Lower lobe of right lung (tissue), 2 donors: Measurements from ENCODE around the gene FOXK2. TPM values are rescaled to one million over a fixed set of nuclear protein-coding genes. Genes with fewer than 3 reads are reported as not detected.

Experiments used
- ATAC-seq, 2 donors: fragments of 200-7000 bp; cut with Tn5 transposase; one replicate each; pipeline ENCODE4 v1.9.1; 2020 to 2022; ENCODE audit warnings: mild to moderate bottlenecking in 2 of 2, moderate library complexity in 2 of 2
- DNase-seq: peaks from one replicate; pipeline ENCODE4 v3.0.0-alpha.2; 2020
- H3K27ac ChIP-seq: fragments of 200-600 bp; one replicate; pipeline ENCODE4 v1.8.0; 2022
- H3K27me3 ChIP-seq: fragments of 200-600 bp; one replicate; pipeline ENCODE4 v1.8.0; 2022; ENCODE audit warnings: low read depth
- H3K36me3 ChIP-seq: fragments of 200-600 bp; one replicate; pipeline ENCODE4 v1.8.0; 2022; ENCODE audit warnings: mild to moderate bottlenecking
- H3K4me1 ChIP-seq: fragments of 200-600 bp; one replicate; pipeline ENCODE4 v1.8.0; 2022
- H3K4me3 ChIP-seq: fragments of 200-600 bp; one replicate; pipeline ENCODE4 v1.8.0; 2022; ENCODE audit warnings: mild to moderate bottlenecking
- H3K9me3 ChIP-seq: fragments of 200-600 bp; one replicate; pipeline ENCODE4 v1.8.0; 2022
- intact Hi-C: fragments of 100-400 bp; cut with DNase I; formaldehyde crosslinking; loops from one replicate; pipeline ENCODE4 v1.11.0; 2022
- total RNA-seq: library from RNA; stranded (reverse); fragmentation: NEBNext Ultra II Directional; extraction: Animal tissue kit (Norgen Biotek cat#: 25700); gene quantifications from one replicate; pipeline ENCODE4 v1.2.1, GENCODE V29; 2021
- TF ChIP-seq, protein P1 (sequence below): fragments of 200-600 bp; IDR thresholded peaks from one replicate; pipeline ENCODE4 v1.8.0; 2022; ENCODE audit warnings: antibody characterized with exemption, mild to moderate bottlenecking
- donor health status: DM: no; HTN: yes; CAD: no; lungs with severe emphysema.

The FOXK2 gene
- total RNA-seq, 1 donor from 2014 or later, result 60.1 TPM

DNA sequence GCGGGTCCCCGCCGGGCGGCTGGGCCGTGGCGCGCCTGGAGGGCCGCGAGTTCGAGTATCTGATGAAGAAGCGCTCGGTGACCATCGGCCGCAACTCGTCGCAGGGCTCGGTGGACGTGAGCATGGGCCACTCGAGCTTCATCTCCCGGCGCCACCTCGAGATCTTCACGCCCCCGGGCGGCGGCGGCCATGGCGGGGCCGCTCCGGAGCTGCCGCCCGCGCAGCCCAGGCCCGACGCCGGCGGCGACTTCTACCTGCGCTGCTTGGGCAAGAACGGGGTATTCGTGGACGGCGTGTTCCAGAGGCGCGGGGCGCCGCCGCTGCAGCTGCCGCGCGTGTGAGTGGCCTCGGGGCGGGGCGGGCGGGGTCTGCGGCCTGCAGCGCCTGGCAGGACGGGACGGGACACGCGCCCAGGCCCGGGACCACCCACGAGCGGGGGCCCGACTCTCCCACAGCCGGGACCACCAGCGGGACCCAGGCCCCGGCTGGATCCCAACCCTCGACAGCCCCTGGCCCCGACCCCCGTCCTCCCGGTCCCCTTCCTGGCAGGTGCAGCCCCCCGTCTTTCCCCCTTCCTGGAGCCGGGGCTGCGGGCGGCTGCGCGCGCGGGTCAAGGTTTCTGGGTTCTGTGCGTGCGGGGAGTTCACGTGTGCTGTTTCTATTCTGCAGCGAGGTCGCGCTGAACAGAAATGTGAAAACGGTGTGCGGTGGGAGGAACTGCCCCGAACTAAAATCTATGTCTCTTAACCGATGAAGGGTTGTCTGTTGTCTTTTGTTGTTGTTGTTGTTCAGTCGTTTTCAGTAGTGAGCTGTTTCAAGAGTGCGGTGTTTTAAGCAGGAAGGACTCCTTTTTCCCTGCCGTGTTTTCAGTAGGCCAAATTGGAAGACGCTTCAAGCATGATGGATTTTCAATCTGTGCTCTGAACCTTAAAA lies 705 bp downstream of the FOXK2 start:
- ATAC-seq (peak in 1 of 2 donors; percentile 2), DNase-seq (peak; percentile 55)
- TF ChIP-seq, protein P1, sequence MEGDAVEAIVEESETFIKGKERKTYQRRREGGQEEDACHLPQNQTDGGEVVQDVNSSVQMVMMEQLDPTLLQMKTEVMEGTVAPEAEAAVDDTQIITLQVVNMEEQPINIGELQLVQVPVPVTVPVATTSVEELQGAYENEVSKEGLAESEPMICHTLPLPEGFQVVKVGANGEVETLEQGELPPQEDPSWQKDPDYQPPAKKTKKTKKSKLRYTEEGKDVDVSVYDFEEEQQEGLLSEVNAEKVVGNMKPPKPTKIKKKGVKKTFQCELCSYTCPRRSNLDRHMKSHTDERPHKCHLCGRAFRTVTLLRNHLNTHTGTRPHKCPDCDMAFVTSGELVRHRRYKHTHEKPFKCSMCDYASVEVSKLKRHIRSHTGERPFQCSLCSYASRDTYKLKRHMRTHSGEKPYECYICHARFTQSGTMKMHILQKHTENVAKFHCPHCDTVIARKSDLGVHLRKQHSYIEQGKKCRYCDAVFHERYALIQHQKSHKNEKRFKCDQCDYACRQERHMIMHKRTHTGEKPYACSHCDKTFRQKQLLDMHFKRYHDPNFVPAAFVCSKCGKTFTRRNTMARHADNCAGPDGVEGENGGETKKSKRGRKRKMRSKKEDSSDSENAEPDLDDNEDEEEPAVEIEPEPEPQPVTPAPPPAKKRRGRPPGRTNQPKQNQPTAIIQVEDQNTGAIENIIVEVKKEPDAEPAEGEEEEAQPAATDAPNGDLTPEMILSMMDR, result no peak
- no peaks in the 10 kb centered on the region for H3K9me3 ChIP-seq
- intact Hi-C loops, result no loop called here
- peak overlapping the region; percentile 86 for H3K27ac ChIP-seq
- H3K4me3 ChIP-seq, result peak overlapping the region; percentile 87
- H3K27me3 ChIP-seq, result no peaks in the 10 kb centered on the region
- peaks cover 50% of the 10 kb centered on the region for H3K4me1 ChIP-seq
- no peaks in the 10 kb centered on the region for H3K36me3 ChIP-seq

DNA sequence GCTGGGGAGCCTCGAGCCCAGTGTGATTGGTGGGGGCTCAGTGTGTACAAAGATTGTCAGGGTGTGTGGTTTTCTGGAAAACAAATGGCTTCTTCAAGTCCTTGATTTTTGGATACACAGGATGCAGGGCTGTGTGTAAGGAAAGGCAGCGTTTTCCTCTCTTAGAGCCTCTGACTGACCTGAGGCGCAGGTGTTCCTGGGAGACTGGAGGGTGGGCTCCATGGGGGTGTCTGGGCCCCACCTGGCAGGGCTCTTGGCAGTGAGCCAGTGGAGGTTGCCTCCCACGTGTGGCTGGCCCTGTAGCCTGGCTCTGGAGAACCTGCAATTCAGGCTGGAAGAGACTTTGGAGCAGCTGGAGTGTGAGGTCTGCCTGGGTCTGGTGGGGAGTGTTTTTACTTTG lies 5.0 kb downstream of the FOXK2 start:
- Histone ChIP-seq H3K4me1 (peaks cover 76% of the 10 kb centered on the region), H3K9me3 (no peaks in the 10 kb centered on the region), H3K27ac (peak overlapping the region; percentile 24), H3K36me3 (no peaks in the 10 kb centered on the region), H3K27me3 (no peaks in the 10 kb centered on the region), H3K4me3 (no peak overlapping the region)
- intact Hi-C loops, result no loop called here
- DNase-seq (no peak), ATAC-seq (no peak)
- TF ChIP-seq, protein P1, result no peak

DNA sequence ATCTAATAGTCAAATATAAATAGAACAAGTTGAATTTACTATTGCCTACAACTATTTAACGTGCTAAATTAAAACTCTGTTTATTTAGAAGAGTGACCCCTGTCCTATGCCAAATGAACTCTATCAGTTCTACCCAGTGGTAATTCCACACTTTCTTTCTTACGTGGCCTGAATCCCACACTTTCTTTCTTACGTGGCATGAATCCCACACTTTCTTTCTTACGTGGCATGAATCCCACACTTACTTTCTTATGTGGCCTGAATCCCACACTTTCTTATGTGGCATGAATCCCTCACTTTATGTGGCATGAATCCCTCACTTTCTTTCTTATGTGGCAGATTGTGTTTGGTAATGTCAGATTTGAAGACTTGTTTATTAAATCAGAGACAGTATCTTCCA lies 6.2 kb downstream of the FOXK2 start:
- intact Hi-C loops, result no loop called here
- TF ChIP-seq, protein P1, result no peak
- Histone ChIP-seq H3K9me3 (no peaks in the 10 kb centered on the region), H3K27me3 (no peaks in the 10 kb centered on the region), H3K27ac (no peak overlapping the region), H3K4me1 (peaks cover 77% of the 10 kb centered on the region), H3K36me3 (no peaks in the 10 kb centered on the region), H3K4me3 (no peak overlapping the region)
- DNase-seq, result no peak
- no peak for ATAC-seq

DNA sequence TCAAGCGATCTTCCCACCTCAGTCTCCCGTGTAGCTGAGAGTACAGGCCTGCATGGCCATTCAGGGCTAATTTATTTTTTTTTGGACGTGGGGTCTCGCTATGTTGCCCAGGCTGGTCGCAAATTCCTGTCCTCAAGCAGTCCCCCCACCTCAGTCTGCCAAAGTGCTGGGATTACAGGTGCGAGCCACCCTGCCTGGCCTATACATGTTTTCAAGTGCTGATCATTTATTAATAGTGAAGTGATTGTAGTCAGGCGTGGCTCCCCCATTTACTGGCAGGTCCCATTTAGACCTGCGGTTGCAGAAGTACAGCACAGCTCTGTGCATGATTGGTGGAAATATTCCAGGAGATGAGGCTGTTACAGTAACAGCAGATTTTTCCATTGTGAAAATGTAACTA lies 8.4 kb downstream of the FOXK2 start:
- Histone ChIP-seq H3K4me1 (peaks cover 72% of the 10 kb centered on the region), H3K36me3 (no peaks in the 10 kb centered on the region), H3K9me3 (no peaks in the 10 kb centered on the region), H3K27me3 (no peaks in the 10 kb centered on the region), H3K4me3 (no peak overlapping the region), H3K27ac (peak overlapping the region; percentile 68)
- TF ChIP-seq, protein P1, result no peak
- DNase-seq (no peak), ATAC-seq (peak; percentile 11 to 46)
- intact Hi-C loops, result no loop called here

DNA sequence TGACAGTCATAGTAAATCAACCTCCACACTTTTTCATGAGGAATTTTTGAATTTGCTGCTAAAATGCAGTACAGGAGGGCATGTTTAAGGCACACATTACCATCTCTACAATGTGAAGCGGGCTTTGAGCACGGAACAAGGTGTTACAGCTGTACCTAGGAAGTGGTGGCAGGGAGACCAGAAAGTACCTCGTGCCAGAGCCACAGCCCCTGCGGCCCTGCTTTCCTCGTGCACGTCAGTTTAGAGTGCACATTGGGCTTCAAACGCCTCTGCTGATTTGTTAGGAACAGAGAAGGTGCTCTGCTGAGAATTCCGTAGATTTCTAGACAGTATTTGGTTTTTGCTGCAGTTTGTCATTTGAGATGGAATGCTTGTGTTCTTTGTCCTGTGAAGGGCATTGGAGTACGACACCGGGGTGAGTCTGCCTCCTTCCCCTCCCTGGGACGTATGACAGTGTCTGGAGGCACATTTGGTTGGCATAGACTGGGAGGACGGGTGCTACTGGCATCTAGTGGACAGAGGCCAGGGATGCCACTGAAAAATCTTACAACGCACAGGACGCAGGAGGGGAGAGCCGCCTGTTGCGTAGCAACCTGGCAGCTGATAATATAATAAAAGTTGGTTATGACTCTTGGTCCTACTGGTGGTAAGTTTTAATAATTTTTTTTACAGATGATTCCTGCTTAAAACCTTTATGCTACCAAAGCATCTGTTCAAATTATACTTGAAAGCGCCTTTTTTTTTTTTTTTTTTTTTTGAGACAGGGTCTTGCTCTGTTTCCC lies 9.1 kb downstream of the FOXK2 start:
- no peaks in the 10 kb centered on the region for H3K9me3 ChIP-seq
- H3K36me3 ChIP-seq, result no peaks in the 10 kb centered on the region
- H3K4me1 ChIP-seq, result peaks cover 65% of the 10 kb centered on the region
- H3K27ac ChIP-seq, result peak overlapping the region; percentile 68
- peak; percentile 84 to 89 for ATAC-seq
- no peaks in the 10 kb centered on the region for H3K27me3 ChIP-seq
- intact Hi-C loops, result no loop called here
- TF ChIP-seq, protein P1, result peak; percentile 43
- H3K4me3 ChIP-seq, result no peak overlapping the region
- peak; percentile 61 for DNase-seq
